Measurements from ENCODE around the gene LANCL3. TPM values are rescaled to one million over a fixed set of nuclear protein-coding genes. Genes with fewer than 3 reads are reported as not detected.

The LANCL3 gene
- polyA plus RNA-seq, 3 donors: 0.01 to 0.12 TPM; not detected in 1

- Histone ChIP-seq H2AFZ (ENCODE audit: insufficient read depth, low read depth, low read length, poor library complexity, severe bottlenecking) (no peak overlapping the region), H3K4me3 (replicated peaks in 1 of 3; ENCODE audit: low read depth in 2 of 3, low read length in 3 of 3) (no peak overlapping the region), H3K9ac (ENCODE audit: insufficient read depth, low read length, poor library complexity, severe bottlenecking) (no peak overlapping the region), H3K9me3 (replicated peaks in 1 of 2; ENCODE audit: control insufficient read depth in 1 of 2, insufficient read depth in 1 of 2, low read length in 2 of 2) (no peaks in the 10 kb centered on the region), H3K4me2 (replicated peaks; ENCODE audit: extremely low read depth, low read length, poor library complexity, severe bottlenecking) (no peak overlapping the region), H4K20me1 (ENCODE audit: insufficient read depth, low read length) (no peaks in the 10 kb centered on the region), H3K27ac (ENCODE audit: low read depth in 1 of 2, low read length in 2 of 2) (no peak overlapping the region), H3K27me3 (ENCODE audit: control insufficient read depth in 2 of 2, insufficient read depth in 2 of 2, low read length in 2 of 2) (no peaks in the 10 kb centered on the region), H3K79me2 (ENCODE audit: insufficient read depth, low read length) (no peaks in the 10 kb centered on the region), H3K36me3 (replicated peaks in 1 of 2; ENCODE audit: control insufficient read depth in 1 of 2, insufficient read depth in 2 of 2, low read length in 2 of 2) (no peaks in the 10 kb centered on the region), H3K4me1 (ENCODE audit: control insufficient read depth in 1 of 2, insufficient read depth in 2 of 2, low read length in 2 of 2) (no peaks in the 10 kb centered on the region)
- no peaks in the 10 kb centered on the region for H3K27me3 Mint-ChIP-seq (ENCODE audit: low read depth in 3 of 3)
- no peaks in the 10 kb centered on the region for H3K4me1 Mint-ChIP-seq
- no peak for DNase-seq
- peaks cover 0 to 6% (median 0%) of the 10 kb centered on the region in 7 donors for H3K9me3 Mint-ChIP-seq
- no peak for TF ChIP-seq CTCF (IDR thresholded peaks at IDR 0.05)
- no CpG with 5 or more reads among the region's 1 CpG for WGBS (ENCODE audit: insufficient coverage)
- H3K36me3 Mint-ChIP-seq: no peaks in the 10 kb centered on the region
- intact Hi-C loops (cut with micrococcal nuclease): no loop called here
- H3K27ac Mint-ChIP-seq: no peak overlapping the region
- H3K4me3 Mint-ChIP-seq: no peak overlapping the region
Measured at GRCh38 chrX:37627602-37628001, 56.1 kb downstream of the LANCL3 start.

GRCh38 chrX:37638047-37638446, 66.6 kb downstream of the LANCL3 start:
- no peaks in the 10 kb centered on the region for H3K79me2 ChIP-seq (ENCODE audit: insufficient read depth, low read length)
- TF ChIP-seq CTCF (IDR thresholded peaks at IDR 0.05): no peak
- Mint-ChIP-seq H3K9me3 (peaks cover 0 to 15% (median 6%) of the 10 kb centered on the region in 7 donors), H3K36me3 (no peaks in the 10 kb centered on the region), H3K4me1 (no peaks in the 10 kb centered on the region), H3K27me3 (ENCODE audit: low read depth in 3 of 3) (peaks cover 0 to 1% (median 0%) of the 10 kb centered on the region in 3 donors), H3K27ac (no peak overlapping the region), H3K4me3 (no peak overlapping the region)
- no peak overlapping the region for H3K9ac ChIP-seq (ENCODE audit: insufficient read depth, low read length, poor library complexity, severe bottlenecking)
- no peaks in the 10 kb centered on the region for H3K27me3 ChIP-seq (ENCODE audit: control insufficient read depth in 2 of 2, insufficient read depth in 2 of 2, low read length in 2 of 2)
- no peaks in the 10 kb centered on the region for H4K20me1 ChIP-seq (ENCODE audit: insufficient read depth, low read length)
- H3K9me3 ChIP-seq (replicated peaks in 1 of 2; ENCODE audit: control insufficient read depth in 1 of 2, insufficient read depth in 1 of 2, low read length in 2 of 2): no peaks in the 10 kb centered on the region
- H3K4me3 ChIP-seq (replicated peaks in 1 of 3; ENCODE audit: low read depth in 2 of 3, low read length in 3 of 3): no peak overlapping the region
- H3K27ac ChIP-seq (ENCODE audit: low read depth in 1 of 2, low read length in 2 of 2): no peak overlapping the region
- H3K4me1 ChIP-seq (ENCODE audit: control insufficient read depth in 1 of 2, insufficient read depth in 2 of 2, low read length in 2 of 2): no peaks in the 10 kb centered on the region
- H3K4me2 ChIP-seq (replicated peaks; ENCODE audit: extremely low read depth, low read length, poor library complexity, severe bottlenecking): no peak overlapping the region
- intact Hi-C loops (cut with micrococcal nuclease): no loop called here
- no peak overlapping the region for H2AFZ ChIP-seq (ENCODE audit: insufficient read depth, low read depth, low read length, poor library complexity, severe bottlenecking)
- DNase-seq: no peak
- no peaks in the 10 kb centered on the region for H3K36me3 ChIP-seq (replicated peaks in 1 of 2; ENCODE audit: control insufficient read depth in 1 of 2, insufficient read depth in 2 of 2, low read length in 2 of 2)
